Measurements from ENCODE around the gene TIMM44.

Gene TIMM44

DNA sequence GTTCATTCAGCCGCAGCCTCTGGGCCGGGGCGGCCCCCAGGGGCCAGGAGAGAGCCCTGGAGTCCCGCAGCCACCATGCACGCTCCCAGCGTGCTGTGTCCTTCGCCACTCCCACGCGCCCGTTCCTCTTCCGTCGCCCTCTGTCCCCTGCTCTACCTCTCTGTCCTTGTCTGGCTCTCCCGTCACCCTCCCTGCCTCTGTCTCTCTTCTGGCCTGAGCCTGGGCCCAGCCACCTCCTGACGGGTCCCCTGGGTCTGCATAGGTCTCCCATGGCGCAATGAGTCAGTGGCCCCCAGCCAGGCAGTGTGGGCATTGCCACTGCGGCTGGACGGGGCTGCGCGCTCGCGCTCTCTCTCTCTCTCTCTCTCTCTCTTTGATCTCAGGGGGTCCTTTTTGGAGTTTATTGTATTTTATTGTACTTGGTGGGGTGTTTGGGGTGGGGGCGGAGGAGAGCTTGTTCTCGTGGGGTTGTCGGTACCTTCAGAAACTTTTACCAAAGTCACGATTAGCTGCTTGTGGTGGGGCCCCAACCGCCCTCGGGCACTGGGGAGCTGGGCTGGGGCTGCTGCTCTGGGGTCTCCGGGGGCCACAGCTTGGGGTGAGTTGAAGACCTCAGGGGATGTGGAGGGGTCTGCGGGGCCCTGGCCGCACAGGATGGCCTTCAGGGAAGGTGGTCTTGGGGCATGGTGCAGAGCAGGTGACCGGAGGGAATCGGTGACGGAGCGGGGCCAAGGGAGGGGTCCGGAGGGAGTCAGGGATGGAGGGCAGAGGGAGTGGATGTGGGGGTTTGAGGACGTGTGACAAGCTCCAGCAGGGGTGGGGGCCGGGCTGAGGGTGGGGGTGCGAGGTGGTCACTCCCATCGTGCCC, 30.5 kb downstream of the TIMM44 start:
- no peak for DNase-seq (ENCODE audit: low read depth)
- TF ChIP-seq, protein P1, sequence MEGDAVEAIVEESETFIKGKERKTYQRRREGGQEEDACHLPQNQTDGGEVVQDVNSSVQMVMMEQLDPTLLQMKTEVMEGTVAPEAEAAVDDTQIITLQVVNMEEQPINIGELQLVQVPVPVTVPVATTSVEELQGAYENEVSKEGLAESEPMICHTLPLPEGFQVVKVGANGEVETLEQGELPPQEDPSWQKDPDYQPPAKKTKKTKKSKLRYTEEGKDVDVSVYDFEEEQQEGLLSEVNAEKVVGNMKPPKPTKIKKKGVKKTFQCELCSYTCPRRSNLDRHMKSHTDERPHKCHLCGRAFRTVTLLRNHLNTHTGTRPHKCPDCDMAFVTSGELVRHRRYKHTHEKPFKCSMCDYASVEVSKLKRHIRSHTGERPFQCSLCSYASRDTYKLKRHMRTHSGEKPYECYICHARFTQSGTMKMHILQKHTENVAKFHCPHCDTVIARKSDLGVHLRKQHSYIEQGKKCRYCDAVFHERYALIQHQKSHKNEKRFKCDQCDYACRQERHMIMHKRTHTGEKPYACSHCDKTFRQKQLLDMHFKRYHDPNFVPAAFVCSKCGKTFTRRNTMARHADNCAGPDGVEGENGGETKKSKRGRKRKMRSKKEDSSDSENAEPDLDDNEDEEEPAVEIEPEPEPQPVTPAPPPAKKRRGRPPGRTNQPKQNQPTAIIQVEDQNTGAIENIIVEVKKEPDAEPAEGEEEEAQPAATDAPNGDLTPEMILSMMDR (conservative IDR thresholded peaks at IDR 0.05; ENCODE audit: low read depth, low read length): no peak
- H3K4me3 ChIP-seq (ENCODE audit: low read depth, low read length): no peak overlapping the region

DNA sequence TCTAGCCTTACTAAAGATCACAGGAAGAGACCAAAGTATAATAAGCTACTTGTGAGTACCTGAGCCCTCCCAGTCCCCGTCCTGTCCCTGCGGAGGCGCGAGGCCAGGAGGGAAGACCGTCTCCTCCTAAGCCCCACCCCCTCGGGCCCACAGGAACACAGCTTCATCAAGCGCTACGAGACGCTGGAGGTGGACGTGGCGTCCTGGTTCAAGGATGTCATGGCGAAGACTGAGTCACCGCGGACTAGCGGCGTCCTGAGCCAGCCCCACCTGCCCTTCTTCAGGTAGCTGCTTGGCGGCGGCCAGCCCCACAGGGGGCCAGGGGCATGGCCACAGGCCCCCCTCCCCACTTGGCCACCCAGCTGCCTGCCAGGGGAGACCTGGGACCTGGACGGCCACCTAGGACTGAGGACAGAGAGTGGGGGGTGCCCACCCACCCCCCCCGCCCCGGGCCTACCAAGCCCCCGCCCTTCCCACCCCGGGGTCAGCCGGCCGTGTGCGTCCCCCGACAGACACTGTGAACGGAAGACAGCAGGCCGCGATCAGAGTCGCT, 31.2 kb downstream of the TIMM44 start:
- TF ChIP-seq, protein P1 (conservative IDR thresholded peaks at IDR 0.05; ENCODE audit: low read depth, low read length): no peak
- DNase-seq (ENCODE audit: low read depth): no peak
- no peak overlapping the region for H3K4me3 ChIP-seq (ENCODE audit: low read depth, low read length)

DNA sequence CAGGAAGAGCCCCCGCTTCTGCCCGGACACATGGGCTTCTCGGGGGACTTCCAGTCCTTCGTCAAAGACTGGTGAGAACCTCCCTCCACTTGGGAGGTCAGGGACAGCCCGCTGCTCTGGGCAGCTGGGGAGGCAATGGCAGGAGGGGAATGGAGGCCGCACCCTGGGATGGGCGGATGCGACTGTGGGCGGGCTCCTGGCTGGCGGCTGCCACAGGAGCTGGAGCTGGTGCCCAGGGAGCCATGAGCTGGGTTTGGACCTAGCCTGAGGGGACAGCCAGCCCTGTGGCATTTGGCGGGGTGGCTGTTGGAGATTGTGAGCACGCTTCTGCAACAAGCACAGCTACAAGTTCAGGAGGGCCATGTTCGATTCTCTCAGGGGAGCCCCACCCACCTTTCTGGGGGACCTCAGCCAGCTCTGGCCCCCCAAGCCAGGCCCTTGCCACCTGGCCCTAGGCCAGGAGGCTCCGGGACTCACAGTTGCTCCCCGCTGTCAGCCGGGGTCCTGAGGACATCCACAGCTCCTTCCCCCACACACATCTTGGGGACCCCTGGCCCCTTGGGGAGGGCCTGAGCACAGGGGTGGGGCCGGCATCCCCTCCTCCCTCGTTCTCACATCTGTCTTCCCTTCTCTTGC, 31.8 kb downstream of the TIMM44 start:
- TF ChIP-seq, protein P1 (conservative IDR thresholded peaks at IDR 0.05; ENCODE audit: low read depth, low read length): no peak
- no peak overlapping the region for H3K4me3 ChIP-seq (ENCODE audit: low read depth, low read length)
- DNase-seq (ENCODE audit: low read depth): no peak

DNA sequence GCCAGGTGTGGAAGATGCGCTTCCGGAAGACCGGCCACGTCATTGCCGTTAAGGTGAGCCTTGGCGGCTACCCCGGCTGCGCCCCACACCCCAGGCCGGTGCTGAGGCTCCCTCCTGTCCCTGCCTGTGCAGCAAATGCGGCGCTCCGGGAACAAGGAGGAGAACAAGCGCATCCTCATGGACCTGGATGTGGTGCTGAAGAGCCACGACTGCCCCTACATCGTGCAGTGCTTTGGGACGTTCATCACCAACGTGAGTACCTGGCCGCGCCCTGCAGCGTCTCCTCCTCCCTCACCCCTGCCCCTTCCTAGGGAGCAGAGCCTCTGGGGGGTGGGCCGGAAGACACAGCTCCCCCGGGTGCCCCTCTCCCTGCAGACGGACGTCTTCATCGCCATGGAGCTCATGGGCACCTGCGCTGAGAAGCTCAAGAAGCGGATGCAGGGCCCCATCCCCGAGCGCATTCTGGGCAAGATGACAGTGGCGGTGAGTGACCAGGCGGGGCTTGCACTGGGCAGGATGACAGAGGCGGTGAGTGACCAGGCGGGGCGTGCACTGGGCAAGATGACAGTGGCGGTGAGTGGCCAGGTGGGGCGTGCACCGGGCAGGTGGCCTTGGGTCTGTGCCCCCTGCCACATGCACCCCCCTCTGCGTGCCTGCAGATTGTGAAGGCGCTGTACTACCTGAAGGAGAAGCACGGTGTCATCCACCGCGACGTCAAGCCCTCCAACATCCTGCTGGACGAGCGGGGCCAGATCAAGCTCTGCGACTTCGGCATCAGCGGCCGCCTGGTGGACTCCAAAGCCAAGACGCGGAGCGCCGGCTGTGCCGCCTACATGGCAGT, 32.9 kb downstream of the TIMM44 start:
- TF ChIP-seq, protein P1 (conservative IDR thresholded peaks at IDR 0.05; ENCODE audit: low read depth, low read length): no peak
- DNase-seq (ENCODE audit: low read depth): no peak
- no peak overlapping the region for H3K4me3 ChIP-seq (ENCODE audit: low read depth, low read length)

DNA sequence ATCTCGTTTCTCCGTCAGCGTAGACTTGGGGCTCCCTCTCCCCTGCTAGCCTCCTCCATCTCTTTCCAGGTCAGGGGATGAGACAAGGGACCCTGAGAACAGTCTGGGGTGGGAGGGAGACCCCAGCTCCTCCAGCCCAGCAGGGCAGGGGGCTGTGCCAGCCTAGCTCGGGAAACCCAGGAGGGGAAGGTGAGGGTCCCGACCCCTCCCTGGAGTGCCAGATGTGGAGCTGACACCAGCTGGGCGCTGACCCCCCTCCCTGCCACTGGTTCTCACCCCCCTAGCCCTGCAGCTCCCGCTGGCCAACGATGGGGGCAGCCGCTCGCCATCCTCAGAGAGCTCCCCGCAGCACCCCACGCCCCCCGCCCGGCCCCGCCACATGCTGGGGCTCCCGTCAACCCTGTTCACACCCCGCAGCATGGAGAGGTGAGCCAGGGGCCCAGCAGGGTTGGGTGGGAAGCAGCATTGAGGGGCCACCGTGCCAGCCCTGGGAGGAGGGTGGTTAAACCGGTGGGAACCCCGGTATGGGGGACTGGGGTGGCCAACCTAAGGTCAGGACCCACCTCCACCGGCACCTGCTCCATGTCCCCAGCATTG, 33.9 kb downstream of the TIMM44 start:
- TF ChIP-seq, protein P1 (conservative IDR thresholded peaks at IDR 0.05; ENCODE audit: low read depth, low read length): no peak
- DNase-seq (ENCODE audit: low read depth): no peak
- H3K4me3 ChIP-seq (ENCODE audit: low read depth, low read length): no peak overlapping the region

DNA sequence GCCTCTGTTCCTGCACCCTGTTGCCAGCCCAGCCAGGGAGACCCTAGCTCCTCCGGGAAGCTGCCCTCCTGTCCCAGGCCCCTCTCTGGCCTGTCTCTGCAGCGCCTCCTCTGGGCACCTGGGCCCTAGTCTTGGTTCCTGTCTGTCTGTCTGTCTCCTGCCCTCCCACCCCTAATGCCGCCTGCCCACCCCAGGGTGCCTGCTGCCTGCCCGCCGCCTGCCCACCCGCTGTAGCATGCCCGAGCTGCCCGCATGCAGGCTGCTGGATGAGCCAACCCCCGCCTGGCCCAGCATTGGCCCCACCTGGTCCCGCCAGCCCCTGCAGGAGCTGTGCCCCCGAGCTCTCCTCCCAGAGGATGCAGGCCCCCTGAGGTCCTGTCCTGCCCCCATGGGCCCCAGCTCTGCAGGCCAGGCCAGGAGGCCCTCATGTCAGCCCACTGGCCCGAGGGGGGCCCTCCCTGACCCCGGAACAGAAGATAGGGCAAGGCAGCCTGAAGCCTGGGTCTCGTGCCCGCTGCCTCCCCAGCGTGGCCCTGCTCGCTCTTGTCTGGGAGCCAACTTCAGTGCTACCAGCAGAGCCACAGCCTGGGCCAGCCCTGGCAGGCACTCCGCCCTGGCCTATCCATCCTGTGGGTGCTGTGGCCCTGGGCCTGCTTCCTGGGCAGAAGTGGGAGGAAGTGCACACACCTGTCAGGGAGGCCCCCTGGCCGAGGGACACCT, 34.6 kb downstream of the TIMM44 start:
- no peak for DNase-seq (ENCODE audit: low read depth)
- TF ChIP-seq, protein P1 (conservative IDR thresholded peaks at IDR 0.05; ENCODE audit: low read depth, low read length): peak; percentile 13
- H3K4me3 ChIP-seq (ENCODE audit: low read depth, low read length): no peak overlapping the region
